Measurements from ENCODE around the gene NEU1. TPM values are rescaled to one million over a fixed set of nuclear protein-coding genes. Genes with fewer than 3 reads are reported as not detected.
A peak's percentile ranks its signal among the peaks of the same experiment; 100 is the strongest.
"Not testable (repeated sequence)": the region's sequence is repeated elsewhere in the genome, so short reads cannot be mapped to it uniquely, and the experiment has no call there.

Gene NEU1
- total RNA-seq, 3 donors from 2014 or later (not counting 1 experiment from before 2014, with no cell fraction given), result 36.1 to 69.6 (median 51.5) TPM

- no peaks in the 10 kb centered on the region for H3K36me3 Mint-ChIP-seq
- no peak for DNase-seq
- no peaks in the 10 kb centered on the region for H3K27me3 ChIP-seq (ENCODE audit: control insufficient read depth, insufficient read depth, low read length)
Measured at GRCh38 chr6:31907158-31907813, 44.7 kb upstream of the NEU1 start.

GRCh38 chr6:31906727-31907126, 44.1 kb upstream of the NEU1 start:
- H3K9me3 Mint-ChIP-seq; H3K27ac ChIP-seq (ENCODE audit: low read length); H3K27ac Mint-ChIP-seq; H3K9me3 ChIP-seq (ENCODE audit: control insufficient read depth, insufficient read depth, low read length); H3K27me3 ChIP-seq (ENCODE audit: control insufficient read depth, insufficient read depth, low read length); ATAC-seq; DNase-seq; H3K36me3 Mint-ChIP-seq; intact Hi-C loops (cut with micrococcal nuclease); H3K4me3 Mint-ChIP-seq; H3K36me3 ChIP-seq (ENCODE audit: control insufficient read depth, insufficient read depth, low read length); H3K4me3 ChIP-seq (ENCODE audit: low read length); H3K27me3 Mint-ChIP-seq (ENCODE audit: low read depth in 2 of 2): not testable (repeated sequence)
- H3K4me1 Mint-ChIP-seq, result peaks cover 10 to 14% of the 10 kb centered on the region in 2 donors
- WGBS (ENCODE audit: insufficient coverage), result 80% methylated on average over 7 of the region's 8 CpGs
- peaks cover 13% of the 10 kb centered on the region for H3K4me1 ChIP-seq (ENCODE audit: control insufficient read depth, insufficient read depth, low read length)

More at GRCh38 chr6:31907158-31907813, 44.7 kb upstream of the NEU1 start:
- Histone ChIP-seq H3K4me3 (ENCODE audit: low read length) (no peak overlapping the region), H3K4me1 (ENCODE audit: control insufficient read depth, insufficient read depth, low read length) (peaks cover 12% of the 10 kb centered on the region), H3K27ac (ENCODE audit: low read length) (no peak overlapping the region), H3K36me3 (ENCODE audit: control insufficient read depth, insufficient read depth, low read length) (no peaks in the 10 kb centered on the region), H3K9me3 (ENCODE audit: control insufficient read depth, insufficient read depth, low read length) (no peaks in the 10 kb centered on the region)
- Mint-ChIP-seq H3K4me1 (peaks cover 10% of the 10 kb centered on the region in 2 donors), H3K27me3 (ENCODE audit: low read depth in 2 of 2) (peaks cover 0 to 6% of the 10 kb centered on the region in 2 donors), H3K9me3 (no peaks in the 10 kb centered on the region), H3K27ac (no peak overlapping the region), H3K4me3 (no peak overlapping the region)
- TF ChIP-seq CTCF (IDR thresholded peaks at IDR 0.05), result no peak
- WGBS (ENCODE audit: insufficient coverage), result 48% methylated on average over 7 of the region's 7 CpGs
- intact Hi-C loops (cut with micrococcal nuclease), result no loop called here
- ATAC-seq, result peak; percentile 49 to 76 (median 73)

- Mint-ChIP-seq H3K36me3 (no peaks in the 10 kb centered on the region), H3K27me3 (ENCODE audit: low read depth in 2 of 2) (peaks cover 0 to 5% of the 10 kb centered on the region in 2 donors), H3K4me3 (no peak overlapping the region), H3K4me1 (peaks cover 10 to 19% of the 10 kb centered on the region in 2 donors), H3K27ac (no peak overlapping the region), H3K9me3 (no peaks in the 10 kb centered on the region)
- intact Hi-C loops (cut with micrococcal nuclease), result no loop called here
- Histone ChIP-seq H3K27ac (ENCODE audit: low read length) (no peak overlapping the region), H3K27me3 (ENCODE audit: control insufficient read depth, insufficient read depth, low read length) (no peaks in the 10 kb centered on the region), H3K4me3 (ENCODE audit: low read length) (no peak overlapping the region), H3K9me3 (ENCODE audit: control insufficient read depth, insufficient read depth, low read length) (no peaks in the 10 kb centered on the region), H3K4me1 (ENCODE audit: control insufficient read depth, insufficient read depth, low read length) (peaks cover 17% of the 10 kb centered on the region), H3K36me3 (ENCODE audit: control insufficient read depth, insufficient read depth, low read length) (no peaks in the 10 kb centered on the region)
- DNase-seq, result no peak
- TF ChIP-seq CTCF (IDR thresholded peaks at IDR 0.05), result no peak
- WGBS (ENCODE audit: insufficient coverage), result 72% methylated on average over 3 of the region's 4 CpGs
- no peak for ATAC-seq
Measured at GRCh38 chr6:31906122-31906521, 43.5 kb upstream of the NEU1 start.

GRCh38 chr6:31905041-31905440, 42.4 kb upstream of the NEU1 start:
- Histone ChIP-seq H3K9me3 (ENCODE audit: control insufficient read depth, insufficient read depth, low read length) (no peaks in the 10 kb centered on the region), H3K4me1 (ENCODE audit: control insufficient read depth, insufficient read depth, low read length) (peaks cover 28% of the 10 kb centered on the region), H3K27ac (ENCODE audit: low read length) (no peak overlapping the region), H3K27me3 (ENCODE audit: control insufficient read depth, insufficient read depth, low read length) (no peaks in the 10 kb centered on the region), H3K36me3 (ENCODE audit: control insufficient read depth, insufficient read depth, low read length) (no peaks in the 10 kb centered on the region), H3K4me3 (ENCODE audit: low read length) (no peak overlapping the region)
- intact Hi-C loops (cut with micrococcal nuclease), result no loop called here
- Mint-ChIP-seq H3K4me1 (peaks cover 10 to 20% of the 10 kb centered on the region in 2 donors), H3K36me3 (no peaks in the 10 kb centered on the region), H3K27me3 (ENCODE audit: low read depth in 2 of 2) (peaks cover 0 to 5% of the 10 kb centered on the region in 2 donors), H3K9me3 (no peaks in the 10 kb centered on the region), H3K4me3 (no peak overlapping the region), H3K27ac (no peak overlapping the region)
- ATAC-seq (no peak), DNase-seq (no peak)
- WGBS (ENCODE audit: insufficient coverage), result no CpG with 5 or more reads among the region's 1 CpG
- no peak for TF ChIP-seq CTCF (IDR thresholded peaks at IDR 0.05)
